Retinal pigment epithelial cell (primary cell): ENCODE data around the gene FAM120AOS.

ENCODE experiments used
- DNase-seq: peaks from one replicate; pipeline ENCODE4 v3.0.0-alpha.2; 2010; ENCODE audit warnings: low read depth
- H3K4me3 ChIP-seq: 2 replicates; pipeline ENCODE4 v1.5.1; 2011; ENCODE audit warnings: mild to moderate bottlenecking, low read length, control low read depth, moderate library complexity
- TF ChIP-seq, protein P1 (sequence below): conservative IDR thresholded peaks from 2 replicates; pipeline ENCODE4 v1.5.1; 2011; ENCODE audit warnings: low read depth, low read length, control low read depth, inconsistent platforms

FAM120AOS gene

DNA sequence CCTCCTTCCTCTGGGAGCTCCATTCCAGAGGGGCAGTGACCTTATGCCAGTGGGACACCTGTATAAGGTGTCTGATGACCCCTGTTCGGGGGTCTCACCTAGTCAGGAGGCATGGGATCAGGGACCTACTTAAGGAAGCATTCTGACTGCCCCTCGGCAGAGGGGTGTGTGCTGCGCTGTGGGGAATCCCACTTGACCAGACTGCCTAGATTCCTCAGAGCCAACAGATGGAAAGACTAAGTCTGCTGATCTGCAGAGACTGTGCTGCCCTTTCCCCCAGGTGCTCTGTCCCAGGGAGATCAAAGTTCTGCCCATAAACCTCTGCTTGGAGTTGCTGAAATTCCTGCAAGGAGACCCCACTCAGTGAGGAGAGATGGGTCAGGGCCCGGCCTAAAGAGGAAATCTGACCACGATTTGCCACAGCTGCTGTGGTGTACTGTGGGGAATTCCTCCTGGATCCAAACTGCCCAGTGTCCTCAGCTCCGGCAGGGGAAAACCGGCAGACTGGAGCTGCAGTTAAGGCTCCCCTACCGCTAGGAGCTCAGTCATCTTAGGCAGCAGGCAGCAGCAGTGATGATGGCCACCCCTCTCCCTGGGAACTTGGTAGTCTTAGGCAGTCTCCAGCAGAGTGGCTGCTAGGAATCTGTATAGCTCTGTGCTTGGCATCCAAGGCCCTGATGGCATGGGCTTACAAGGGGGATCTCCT is 36.7 kb downstream of the FAM120AOS start:
- TF ChIP-seq, protein P1, sequence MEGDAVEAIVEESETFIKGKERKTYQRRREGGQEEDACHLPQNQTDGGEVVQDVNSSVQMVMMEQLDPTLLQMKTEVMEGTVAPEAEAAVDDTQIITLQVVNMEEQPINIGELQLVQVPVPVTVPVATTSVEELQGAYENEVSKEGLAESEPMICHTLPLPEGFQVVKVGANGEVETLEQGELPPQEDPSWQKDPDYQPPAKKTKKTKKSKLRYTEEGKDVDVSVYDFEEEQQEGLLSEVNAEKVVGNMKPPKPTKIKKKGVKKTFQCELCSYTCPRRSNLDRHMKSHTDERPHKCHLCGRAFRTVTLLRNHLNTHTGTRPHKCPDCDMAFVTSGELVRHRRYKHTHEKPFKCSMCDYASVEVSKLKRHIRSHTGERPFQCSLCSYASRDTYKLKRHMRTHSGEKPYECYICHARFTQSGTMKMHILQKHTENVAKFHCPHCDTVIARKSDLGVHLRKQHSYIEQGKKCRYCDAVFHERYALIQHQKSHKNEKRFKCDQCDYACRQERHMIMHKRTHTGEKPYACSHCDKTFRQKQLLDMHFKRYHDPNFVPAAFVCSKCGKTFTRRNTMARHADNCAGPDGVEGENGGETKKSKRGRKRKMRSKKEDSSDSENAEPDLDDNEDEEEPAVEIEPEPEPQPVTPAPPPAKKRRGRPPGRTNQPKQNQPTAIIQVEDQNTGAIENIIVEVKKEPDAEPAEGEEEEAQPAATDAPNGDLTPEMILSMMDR, result no peak
- no peak overlapping the region for H3K4me3 ChIP-seq
- no peak for DNase-seq

DNA sequence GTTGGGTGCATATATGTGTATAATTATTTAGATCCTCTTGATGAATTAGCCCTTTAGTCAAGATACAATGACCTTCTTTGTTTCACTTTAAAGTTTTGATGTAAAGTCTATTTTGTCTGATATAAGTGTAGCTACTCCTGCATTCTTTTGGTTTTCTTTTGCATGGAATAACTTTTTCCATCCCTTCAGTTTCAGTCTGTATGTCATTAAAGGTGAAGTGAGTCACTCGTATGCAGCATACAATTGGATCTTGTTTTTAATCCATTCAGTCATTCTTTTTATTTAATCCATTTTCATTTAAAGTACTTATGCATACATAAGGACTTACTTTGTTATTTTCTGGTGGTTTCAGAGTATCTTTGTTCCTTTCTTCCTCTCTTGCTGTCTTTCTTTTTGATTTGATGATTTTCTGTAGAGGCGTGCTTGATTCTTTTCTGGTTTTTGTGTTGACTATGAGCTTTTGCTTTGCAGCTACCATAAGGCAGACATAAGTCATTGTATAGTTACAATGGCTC is 38.1 kb downstream of the FAM120AOS start:
- TF ChIP-seq, protein P1, result no peak
- no peak for DNase-seq
- H3K4me3 ChIP-seq, result no peak overlapping the region

DNA sequence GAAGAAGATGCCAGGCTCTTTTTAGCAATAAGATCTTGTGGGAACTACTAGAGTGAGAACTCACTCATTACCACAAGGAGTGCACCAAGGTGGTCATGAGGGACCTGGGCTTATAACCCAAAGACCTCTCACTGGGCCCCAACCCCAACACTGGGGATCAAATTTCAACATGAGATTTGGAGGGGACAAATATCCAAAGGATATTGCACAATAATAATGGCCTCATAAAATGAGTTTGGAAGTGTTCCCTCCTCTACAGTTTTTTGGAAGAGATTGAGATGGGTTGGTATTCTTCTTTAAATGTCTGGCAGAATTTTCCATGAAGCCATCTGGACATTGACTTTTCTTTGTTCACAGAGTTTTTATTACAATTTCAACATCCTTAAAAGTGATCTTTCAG is 39.9 kb downstream of the FAM120AOS start:
- H3K4me3 ChIP-seq, result no peak overlapping the region
- TF ChIP-seq, protein P1, result no peak
- no peak for DNase-seq

DNA sequence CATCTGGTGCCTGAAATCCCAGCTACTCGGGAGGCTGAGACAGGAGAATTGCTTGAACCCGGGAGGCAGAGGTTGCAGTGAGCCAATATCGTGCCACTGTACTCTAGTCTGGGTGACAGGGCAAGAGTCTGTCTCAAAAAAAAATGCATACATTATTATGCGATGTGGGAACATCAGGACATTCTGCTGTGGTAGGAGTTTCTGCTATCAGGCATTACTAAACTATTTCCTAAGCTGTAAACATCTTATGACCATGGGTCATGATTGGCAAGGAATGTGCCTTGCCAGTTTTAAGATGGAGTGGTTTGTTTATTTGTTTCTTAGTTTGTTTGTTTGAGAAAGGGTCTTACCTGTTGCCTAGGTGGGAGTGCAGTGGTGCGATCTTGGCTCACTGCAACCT is 47.0 kb downstream of the FAM120AOS start:
- no peak overlapping the region for H3K4me3 ChIP-seq
- no peak for DNase-seq
- TF ChIP-seq, protein P1, result no peak

DNA sequence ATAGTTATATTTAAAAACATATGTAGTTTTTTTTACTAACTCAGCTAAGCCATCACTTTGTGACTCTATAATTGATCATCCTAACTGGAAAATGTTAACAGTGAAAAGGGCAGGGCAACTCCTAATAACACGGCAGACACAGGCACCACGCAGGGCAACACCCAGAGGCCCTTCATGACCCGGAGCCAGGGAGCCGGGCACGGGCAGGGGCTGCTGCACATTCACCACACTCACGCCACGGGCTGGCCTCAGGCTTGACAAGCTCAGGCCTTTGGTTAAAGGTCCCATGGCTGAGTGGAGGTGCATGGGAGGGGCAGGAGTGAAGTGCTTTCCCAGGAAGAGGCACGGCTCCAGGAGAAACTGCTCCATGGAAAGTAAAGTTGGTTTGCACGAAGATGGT is 54.9 kb downstream of the FAM120AOS start:
- H3K4me3 ChIP-seq, result no peak overlapping the region
- TF ChIP-seq, protein P1, result no peak
- DNase-seq, result no peak

DNA sequence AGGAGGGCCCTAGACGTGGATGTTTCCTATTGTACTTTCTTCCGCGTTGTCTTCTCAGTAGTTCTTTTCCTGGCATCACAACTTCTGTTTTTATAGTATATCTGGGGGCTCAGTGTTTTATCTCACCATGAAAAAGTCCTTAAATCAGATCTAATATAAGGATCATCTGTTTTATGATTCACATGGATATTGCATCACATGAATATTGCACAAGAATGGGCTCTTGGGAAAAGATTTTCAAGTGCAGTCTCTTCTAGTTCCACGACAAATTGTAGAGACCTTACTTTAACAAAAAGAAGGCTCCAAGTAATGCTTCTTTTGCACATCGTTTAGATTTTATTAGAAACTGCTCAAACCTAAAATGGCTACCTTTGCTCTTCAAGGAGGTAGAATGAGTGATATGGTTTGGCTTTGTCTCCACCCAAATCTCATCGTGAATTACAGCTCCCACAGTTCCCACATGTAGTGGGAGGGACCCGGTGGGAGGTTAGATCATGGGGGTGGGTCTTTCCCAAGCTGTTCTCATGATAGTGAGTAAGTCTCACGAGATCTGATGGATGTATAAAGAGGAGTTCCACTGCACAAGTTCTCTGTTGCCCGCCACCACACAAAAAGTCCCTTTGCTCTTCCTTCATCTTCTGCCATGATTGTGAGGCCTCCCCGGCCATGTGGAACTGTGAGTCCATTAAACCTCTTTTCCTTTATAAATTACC is 55.6 kb downstream of the FAM120AOS start:
- no peak overlapping the region for H3K4me3 ChIP-seq
- DNase-seq, result no peak
- TF ChIP-seq, protein P1, result no peak
